A673 (cell line): ENCODE data around the gene RNU1-4.
"Not testable (repeated sequence)": the region's sequence is repeated elsewhere in the genome, so short reads cannot be mapped to it uniquely, and the experiment has no call there.

Experiments
- CTCF ChIP-seq: fragments of 300-800, 200-600 bp; sonication (generic); conservative IDR thresholded peaks from 2 replicates; pipeline ENCODE4 v1.5.1; 2017; ENCODE audit warnings: low read depth, mild to moderate bottlenecking, antibody characterized with exemption, low read length, moderate library complexity, mixed read lengths
- EZH2 ChIP-seq: fragments of 200-600 bp; sonication (generic); IDR thresholded peaks from 2 replicates; pipeline ENCODE4 v1.6.1; 2017; ENCODE audit warnings: borderline replicate concordance, low read depth, mild to moderate bottlenecking, mixed read lengths, antibody characterized with exemption, low read length; ENCODE audit not compliant: poor library complexity, severe bottlenecking

- not testable (repeated sequence) for TF ChIP-seq CTCF, EZH2
These were observed at the start of gene RNU1-4 for GRCh38 chr1:16740047-16740964.
